Measurements from ENCODE around the gene TMEM231.
"Not testable (repeated sequence)": the region's sequence is repeated elsewhere in the genome, so short reads cannot be mapped to it uniquely, and the experiment has no call there.

Gene TMEM231, protein sequence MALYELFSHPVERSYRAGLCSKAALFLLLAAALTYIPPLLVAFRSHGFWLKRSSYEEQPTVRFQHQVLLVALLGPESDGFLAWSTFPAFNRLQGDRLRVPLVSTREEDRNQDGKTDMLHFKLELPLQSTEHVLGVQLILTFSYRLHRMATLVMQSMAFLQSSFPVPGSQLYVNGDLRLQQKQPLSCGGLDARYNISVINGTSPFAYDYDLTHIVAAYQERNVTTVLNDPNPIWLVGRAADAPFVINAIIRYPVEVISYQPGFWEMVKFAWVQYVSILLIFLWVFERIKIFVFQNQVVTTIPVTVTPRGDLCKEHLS

GRCh38 chr16:75555707-75556430, at the start of gene TMEM231:
TMEM231 (minus strand) TSS chr16:75556252; CDS start chr16:75556209, 43 bp downstream.
- peak; percentile 98 for DNase-seq

DNA sequence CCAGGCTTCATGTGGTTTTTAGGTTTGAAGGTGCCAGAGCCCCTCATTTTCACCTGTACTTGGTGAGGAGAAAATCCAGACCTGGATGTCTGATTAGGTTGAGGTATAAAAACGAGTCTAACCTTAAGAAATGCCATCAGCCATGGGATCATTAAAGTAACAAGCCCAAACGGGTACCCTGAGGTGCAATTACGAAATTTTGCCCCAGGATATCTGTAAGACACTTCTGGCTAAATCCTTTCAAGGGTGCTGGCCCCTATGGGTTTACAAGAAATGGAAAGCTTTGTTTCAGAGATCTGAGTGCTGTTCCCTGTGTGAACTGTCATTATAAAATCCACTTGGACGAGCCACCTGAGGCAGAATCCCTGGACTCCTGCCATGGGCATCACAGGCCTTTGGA, 47.2 kb upstream of the TMEM231 start:
- DNase-seq: no peak

GRCh38 chr16:75599452-75600277, 43.6 kb upstream of the TMEM231 start:
- no peak for DNase-seq

- DNase-seq: no peak
These were observed 38.1 kb upstream of the TMEM231 start for GRCh38 chr16:75593825-75594820.

DNA sequence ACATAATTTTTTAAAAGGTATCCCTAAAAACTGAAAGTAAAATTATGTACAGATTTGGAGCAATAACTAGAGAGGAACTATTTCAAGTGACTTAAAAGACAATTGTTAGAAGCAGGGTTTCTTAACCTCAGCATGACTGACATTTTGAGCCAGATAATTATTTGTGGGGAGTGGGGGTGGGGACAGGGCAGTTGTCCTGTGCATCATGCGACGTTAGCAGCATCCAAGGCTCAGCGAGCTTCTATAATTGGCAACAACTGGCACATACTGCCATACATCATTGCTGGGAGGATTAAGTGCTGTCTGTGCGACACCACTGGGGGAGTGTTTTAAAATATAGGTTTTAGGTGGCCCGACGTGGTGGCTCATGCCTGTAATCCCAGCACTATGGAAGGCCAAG, 37.3 kb upstream of the TMEM231 start:
- no peak for DNase-seq

GRCh38 chr16:75591927-75592326, 35.9 kb upstream of the TMEM231 start:
- not testable (repeated sequence) for DNase-seq

- no peak for DNase-seq
These were observed 35.1 kb upstream of the TMEM231 start for GRCh38 chr16:75590920-75591843.

GRCh38 chr16:75589306-75589705, 33.3 kb upstream of the TMEM231 start:
- no peak for DNase-seq

GRCh38 chr16:75588716-75589115, 32.7 kb upstream of the TMEM231 start:
- DNase-seq: no peak

- DNase-seq: no peak
These were observed 28.1 kb upstream of the TMEM231 start for GRCh38 chr16:75584108-75584507.

GRCh38 chr16:75579281-75579834, 23.3 kb upstream of the TMEM231 start:
- no peak for DNase-seq

DNA sequence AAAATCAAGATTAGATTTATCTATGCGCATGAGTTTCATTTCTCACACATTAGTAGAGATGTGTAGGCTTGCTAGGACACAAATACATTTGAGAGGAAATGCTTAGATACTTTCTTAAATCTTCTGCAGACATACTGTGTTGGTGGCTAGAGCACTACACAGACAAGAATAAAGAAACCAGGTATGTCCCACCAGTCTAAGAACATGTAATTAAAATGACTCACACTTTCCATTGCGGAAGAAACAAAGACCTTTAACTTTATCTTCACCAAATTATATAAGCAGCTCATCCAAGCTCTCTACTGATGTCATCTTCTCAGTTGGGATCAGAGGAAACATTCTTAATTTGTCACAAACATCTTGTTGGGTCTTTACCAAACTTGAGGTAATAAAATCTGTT, 22.7 kb upstream of the TMEM231 start:
- DNase-seq: no peak

- no peak for DNase-seq
These were observed 22.2 kb upstream of the TMEM231 start for GRCh38 chr16:75578212-75578611.

GRCh38 chr16:75576384-75576811, 20.3 kb upstream of the TMEM231 start:
- no peak for DNase-seq

- DNase-seq: no peak
These were observed 19.9 kb upstream of the TMEM231 start for GRCh38 chr16:75575958-75576357.

DNA sequence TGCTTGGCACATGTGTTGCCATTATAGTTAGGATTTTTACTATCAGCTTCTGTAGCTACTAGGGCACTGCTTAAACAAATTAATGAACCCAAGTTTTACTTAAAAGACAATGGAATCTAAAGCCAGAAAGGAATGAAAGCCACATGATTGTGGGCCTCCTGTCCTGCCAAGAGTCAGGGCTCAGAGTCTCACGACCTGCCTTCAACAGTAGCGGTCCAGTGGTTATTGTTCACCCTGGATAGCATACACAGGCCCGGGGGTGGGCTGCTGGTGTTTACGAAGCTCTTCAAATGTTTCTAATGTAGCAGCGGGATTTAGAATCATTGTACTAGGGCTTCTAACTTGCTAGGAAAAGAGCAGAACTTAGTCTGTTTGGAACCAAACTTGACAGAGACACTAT, 17.9 kb upstream of the TMEM231 start:
- DNase-seq: no peak

DNA sequence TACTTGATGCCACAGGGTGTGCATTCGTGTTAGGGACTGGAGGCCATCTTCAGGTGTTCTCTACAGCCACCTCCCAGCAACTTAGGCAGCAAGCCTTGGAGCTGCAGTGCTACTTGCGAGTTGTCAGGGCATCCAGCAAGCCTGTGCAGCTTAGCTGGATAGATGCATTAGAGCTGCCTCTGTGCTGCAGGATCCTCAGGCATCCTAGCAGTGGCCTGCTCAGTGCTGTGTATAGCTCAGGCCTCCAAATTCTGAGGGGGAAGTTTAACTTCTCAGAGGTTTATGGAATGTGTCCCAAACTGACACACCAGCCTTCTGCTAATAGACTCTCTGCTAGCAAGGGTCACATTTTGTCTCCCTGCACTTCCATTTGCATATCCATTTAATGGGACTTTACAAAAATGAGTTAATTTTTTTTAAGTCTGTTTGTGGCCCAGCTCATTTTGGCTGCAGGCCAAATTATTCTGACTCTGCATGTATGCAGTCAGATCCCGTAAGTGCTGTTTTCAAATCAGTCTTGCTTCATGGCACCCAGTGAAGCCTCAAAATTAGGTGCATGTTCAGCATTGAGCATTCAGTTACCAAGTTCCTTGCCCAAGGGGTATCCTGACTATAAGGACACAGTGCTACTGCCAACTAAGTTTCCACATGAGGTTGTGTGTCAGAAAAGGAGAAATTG, 17.0 kb upstream of the TMEM231 start:
- no peak for DNase-seq

- no peak for DNase-seq
These were observed 14.5 kb upstream of the TMEM231 start for GRCh38 chr16:75570396-75571065.

DNA sequence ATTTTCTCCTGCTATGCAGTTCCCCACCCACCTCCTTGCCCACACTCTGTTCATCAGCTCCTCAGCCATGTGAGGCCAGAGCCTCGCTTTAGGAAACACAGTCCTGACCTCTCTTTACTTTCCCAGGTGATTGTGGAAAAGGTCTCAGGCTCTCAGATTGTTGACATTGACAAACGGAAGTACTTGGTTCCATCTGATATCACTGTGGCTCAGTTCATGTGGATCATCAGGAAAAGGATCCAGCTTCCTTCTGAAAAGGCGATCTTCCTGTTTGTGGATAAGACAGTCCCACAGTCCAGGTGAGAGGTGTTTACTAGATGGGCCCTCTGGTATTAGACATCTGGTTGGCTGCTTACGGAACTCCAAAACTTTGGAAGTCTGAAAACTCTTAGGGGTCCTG, 11.9 kb upstream of the TMEM231 start:
- DNase-seq: no peak

Data from stimulated activated CD4-positive, alpha-beta T cell treated with anti-CD3 and anti-CD28 coated beads, Interleukin-4, amount 100 ng/mL, for 24 hours (primary cell).